H9 (cell line): ENCODE data around the gene SH3RF2. TPM values are rescaled to one million over a fixed set of nuclear protein-coding genes. Genes with fewer than 3 reads are reported as not detected.
A peak's percentile ranks its signal among the peaks of the same experiment; 100 is the strongest.

Experiments
- DNase-seq: peaks from one replicate; pipeline ENCODE4 v3.0.0-alpha.2; 2017
- H2AFZ ChIP-seq: one replicate; pipeline ENCODE4 v1.6.1; 2013; ENCODE audit warnings: mild to moderate bottlenecking, low read length, control low read depth, moderate library complexity
- H2AK5ac ChIP-seq: 2 replicates; pipeline ENCODE4 v1.6.1; 2013; ENCODE audit warnings: low read length, control low read depth, mixed read lengths; ENCODE audit not compliant: insufficient read length
- H2BK120ac ChIP-seq: one replicate; pipeline ENCODE4 v1.6.1; 2013; ENCODE audit warnings: low read depth, mild to moderate bottlenecking, low read length, control low read depth, inconsistent platforms; ENCODE audit not compliant: poor library complexity, severe bottlenecking
- H2BK12ac ChIP-seq: 2 replicates; pipeline ENCODE4 v1.6.1; 2013; ENCODE audit warnings: low read length, control low read depth, mixed read lengths, low read depth; ENCODE audit not compliant: insufficient read length
- H2BK15ac ChIP-seq: 2 replicates; pipeline ENCODE4 v1.6.1; 2013; ENCODE audit warnings: low read depth, low read length, control low read depth
- H2BK20ac ChIP-seq: one replicate; pipeline ENCODE4 v1.6.1; 2013; ENCODE audit warnings: low read depth, mild to moderate bottlenecking, low read length, control low read depth, inconsistent platforms; ENCODE audit not compliant: poor library complexity, severe bottlenecking
- H2BK5ac ChIP-seq: 2 replicates; pipeline ENCODE4 v1.6.1; 2013; ENCODE audit warnings: low read length, control low read depth, mixed read lengths; ENCODE audit not compliant: insufficient read length
- H3K14ac ChIP-seq: 2 replicates; pipeline ENCODE4 v1.6.1; 2013; ENCODE audit warnings: low read length, control low read depth; ENCODE audit not compliant: insufficient read depth
- H3K18ac ChIP-seq: 2 replicates; pipeline ENCODE4 v1.6.1; 2013; ENCODE audit warnings: low read depth, mild to moderate bottlenecking, mixed read lengths, low read length, control low read depth; ENCODE audit not compliant: insufficient read length
- H3K23ac ChIP-seq: 2 replicates; pipeline ENCODE4 v1.6.1; 2013; ENCODE audit warnings: low read length, control low read depth, mixed read lengths, low read depth; ENCODE audit not compliant: insufficient read length
- H3K23me2 ChIP-seq: 2 replicates; pipeline ENCODE4 v1.6.1; 2013; ENCODE audit warnings: low read depth, mild to moderate bottlenecking, mixed read lengths, low read length, control low read depth; ENCODE audit not compliant: insufficient read length, poor library complexity, severe bottlenecking
- H3K27ac ChIP-seq: 2 replicates; pipeline ENCODE4 v1.5.1; 2013; ENCODE audit warnings: low read length, control low read depth, mixed read lengths, low read depth; ENCODE audit not compliant: insufficient read length
- H3K27me3 ChIP-seq: 2 replicates; pipeline ENCODE4 v1.6.1; 2013; ENCODE audit warnings: low read length, control low read depth, inconsistent platforms; ENCODE audit not compliant: insufficient read depth
- H3K4ac ChIP-seq: 2 replicates; pipeline ENCODE4 v1.6.1; 2013; ENCODE audit warnings: low read depth, mild to moderate bottlenecking, control low read depth, inconsistent platforms, low read length, moderate library complexity
- H3K4me1 ChIP-seq: 2 replicates; pipeline ENCODE4 v1.6.1; 2013; ENCODE audit warnings: low read length, control low read depth, inconsistent platforms; ENCODE audit not compliant: insufficient read depth
- H3K4me2 ChIP-seq: 2 replicates; pipeline ENCODE4 v1.6.1; 2013; ENCODE audit warnings: low read length, control low read depth, mixed read lengths; ENCODE audit not compliant: insufficient read length, insufficient read depth
- H3K56ac ChIP-seq: 2 replicates; pipeline ENCODE4 v1.6.1; 2013; ENCODE audit warnings: low read depth, mild to moderate bottlenecking, mixed read lengths, low read length, control low read depth; ENCODE audit not compliant: insufficient read length
- H3K79me1 ChIP-seq: 2 replicates; pipeline ENCODE4 v1.6.1; 2013; ENCODE audit warnings: low read depth, mild to moderate bottlenecking, moderate library complexity, low read length, control low read depth, inconsistent platforms; ENCODE audit not compliant: insufficient read depth, poor library complexity, severe bottlenecking
- H3K79me2 ChIP-seq: 2 replicates; pipeline ENCODE4 v1.6.1; 2013; ENCODE audit warnings: low read length, control low read depth, inconsistent platforms; ENCODE audit not compliant: insufficient read depth
- H3K9ac ChIP-seq: 2 replicates; pipeline ENCODE4 v1.6.1; 2013; ENCODE audit warnings: low read length, control low read depth, mixed read lengths; ENCODE audit not compliant: insufficient read length; ENCODE audit errors: extremely low read depth
- H3K9me3 ChIP-seq: one replicate; pipeline ENCODE4 v1.6.1; 2013; ENCODE audit warnings: low read depth, low read length, inconsistent platforms; ENCODE audit not compliant: control insufficient read depth
- H3T11ph ChIP-seq: one replicate; pipeline ENCODE4 v1.6.1; 2013; ENCODE audit warnings: mild to moderate bottlenecking, low read length, control low read depth, inconsistent platforms
- H4K20me1 ChIP-seq: one replicate; pipeline ENCODE4 v1.6.1; 2013; ENCODE audit not compliant: control insufficient read depth, insufficient read length, insufficient read depth
- H4K5ac ChIP-seq: 2 replicates; pipeline ENCODE4 v1.6.1; 2013; ENCODE audit warnings: low read depth, mild to moderate bottlenecking, mixed read lengths, low read length, control low read depth; ENCODE audit not compliant: insufficient read length
- H4K8ac ChIP-seq: replicated peaks from 2 replicates; pipeline ENCODE4 v1.6.1; 2013; ENCODE audit warnings: low read length, control low read depth, mixed read lengths, low read depth; ENCODE audit not compliant: insufficient read length
- H4K91ac ChIP-seq: 2 replicates; pipeline ENCODE4 v1.6.1; 2013; ENCODE audit warnings: low read depth, mild to moderate bottlenecking, moderate library complexity, mixed read lengths, low read length, control low read depth; ENCODE audit not compliant: insufficient read length
- H3K27ac Mint-ChIP-seq, 3 experiments: 2 replicates in 2 of 3; 3 replicates in 1 of 3; pipeline ENCODE4 v1.8.0; 2020 to 2021; ENCODE audit warnings: mixed read lengths in 3 of 3, mild to moderate bottlenecking in 1 of 3, moderate library complexity in 1 of 3
- H3K27me3 Mint-ChIP-seq: 2 replicates; pipeline ENCODE4 v1.8.0; 2021; ENCODE audit warnings: low read depth, mild to moderate bottlenecking, moderate library complexity, mixed read lengths
- H3K36me3 Mint-ChIP-seq, 3 experiments: 2 replicates in 2 of 3; 3 replicates in 1 of 3; pipeline ENCODE4 v1.8.0; 2020 to 2021; ENCODE audit warnings: low read depth in 3 of 3, mixed read lengths in 3 of 3; ENCODE audit not compliant: insufficient read depth in 1 of 3
- H3K4me1 Mint-ChIP-seq, 2 experiments: 2 replicates each; pipeline ENCODE4 v1.8.0; 2020; ENCODE audit warnings: mixed read lengths in 2 of 2
- H3K4me3 Mint-ChIP-seq, 2 experiments: 2 replicates in 1 of 2; 3 replicates in 1 of 2; pipeline ENCODE4 v1.8.0; 2020 to 2021; ENCODE audit warnings: mild to moderate bottlenecking in 2 of 2, mixed read lengths in 2 of 2, moderate library complexity in 1 of 2
- H3K9me3 Mint-ChIP-seq, 2 experiments: 2 replicates in 1 of 2; 3 replicates in 1 of 2; pipeline ENCODE4 v1.8.0; 2020; ENCODE audit warnings: mild to moderate bottlenecking in 2 of 2, mixed read lengths in 2 of 2, moderate library complexity in 1 of 2
- WGBS: extraction: QIAGEN DNeasy Blood & Tissue Kit; methylation state at CpG from one replicate; pipeline ENCODE4 v1.1.7; 2013; ENCODE audit warnings: missing lambda C conversion rate, low lambda C conversion rate, mixed read lengths; ENCODE audit not compliant: insufficient read length; ENCODE audit errors: extremely low coverage; 5-methylcytosine and 5-hydroxymethylcytosine counted together
- total RNA-seq: library from RNA; stranded (reverse); gene quantifications from 2 replicates; pipeline ENCODE4 v1.2.1, GENCODE V29; 2021
- TF ChIP-seq, protein P1 (sequence below): fragments of 200-600 bp; sonication (generic); conservative IDR thresholded peaks from 3 replicates; pipeline ENCODE4 v1.8.0; 2021; ENCODE audit warnings: antibody characterized with exemption, mild to moderate bottlenecking

SH3RF2 gene
- total RNA-seq, 1 experiment from 2014 or later: 0.66 TPM

DNA sequence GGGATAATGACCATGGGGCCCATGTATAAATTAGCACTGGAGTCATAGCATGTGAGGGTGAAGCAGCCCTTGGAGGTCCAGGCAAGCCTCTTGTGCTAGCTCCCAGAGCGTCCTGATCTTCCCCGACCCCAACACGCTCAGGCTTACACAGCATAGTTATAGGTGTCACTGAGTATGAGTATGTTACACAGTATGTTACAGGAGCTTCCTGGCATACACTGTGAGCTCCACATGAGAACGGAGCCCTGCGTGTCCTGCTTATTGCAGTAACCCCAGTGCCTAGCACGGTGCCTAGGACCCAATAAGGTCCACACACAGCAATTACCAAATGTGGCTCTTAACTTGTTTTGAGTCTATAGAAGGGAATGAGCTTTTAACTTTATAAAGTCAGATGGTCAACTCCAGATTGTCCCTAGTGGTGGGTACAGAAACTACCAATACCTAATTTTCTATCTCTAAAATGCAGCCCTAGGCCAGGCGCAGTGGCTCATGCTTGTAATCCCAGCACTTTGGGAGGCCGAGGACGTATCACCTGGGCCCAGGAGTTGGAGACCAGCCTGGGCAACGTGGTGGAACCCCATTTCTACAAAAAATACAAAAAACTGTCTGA, 104.9 kb downstream of the SH3RF2 start:
- no peak overlapping the region for H2BK20ac ChIP-seq
- H2AK5ac ChIP-seq: no peak overlapping the region
- H2AFZ ChIP-seq: no peak overlapping the region

More for the DNA sequence above, 104.9 kb downstream of the SH3RF2 start:
- no peak overlapping the region for H3K4me3 Mint-ChIP-seq
- no peaks in the 10 kb centered on the region for H3K27me3 ChIP-seq
- no peaks in the 10 kb centered on the region for H3K4me1 ChIP-seq
- H3K27ac ChIP-seq: no peak overlapping the region
- H3K79me1 ChIP-seq: no peaks in the 10 kb centered on the region
- no peak overlapping the region for H3K9ac ChIP-seq
- no peak overlapping the region for H2BK5ac ChIP-seq
- no CpG with 5 or more reads among the region's 10 CpGs for WGBS
- no peak for DNase-seq
- no peak overlapping the region for H3T11ph ChIP-seq
- H3K56ac ChIP-seq: no peak overlapping the region
- H4K91ac ChIP-seq: no peak overlapping the region
- no peak overlapping the region for H3K18ac ChIP-seq
- H4K8ac ChIP-seq: no peak overlapping the region
- no peak overlapping the region for H3K14ac ChIP-seq
- H4K5ac ChIP-seq: no peak overlapping the region
- H3K79me2 ChIP-seq: no peaks in the 10 kb centered on the region
- no peaks in the 10 kb centered on the region for H3K23me2 ChIP-seq
- no peak overlapping the region for H2BK120ac ChIP-seq
- H3K27me3 Mint-ChIP-seq: no peaks in the 10 kb centered on the region
- no peak overlapping the region for H2BK15ac ChIP-seq
- H3K4me2 ChIP-seq: no peak overlapping the region
- no peaks in the 10 kb centered on the region; a peak in 1 of 7 replicates for H3K36me3 Mint-ChIP-seq
- no peak overlapping the region for H3K4ac ChIP-seq
- no peak overlapping the region for H3K27ac Mint-ChIP-seq
- H3K23ac ChIP-seq: no peak overlapping the region
- H2BK12ac ChIP-seq: no peak overlapping the region
- H3K4me1 Mint-ChIP-seq: peaks cover 8 to 11% of the 10 kb centered on the region in 2 experiments; a peak in 3 of 4 replicates
- TF ChIP-seq, protein P1, sequence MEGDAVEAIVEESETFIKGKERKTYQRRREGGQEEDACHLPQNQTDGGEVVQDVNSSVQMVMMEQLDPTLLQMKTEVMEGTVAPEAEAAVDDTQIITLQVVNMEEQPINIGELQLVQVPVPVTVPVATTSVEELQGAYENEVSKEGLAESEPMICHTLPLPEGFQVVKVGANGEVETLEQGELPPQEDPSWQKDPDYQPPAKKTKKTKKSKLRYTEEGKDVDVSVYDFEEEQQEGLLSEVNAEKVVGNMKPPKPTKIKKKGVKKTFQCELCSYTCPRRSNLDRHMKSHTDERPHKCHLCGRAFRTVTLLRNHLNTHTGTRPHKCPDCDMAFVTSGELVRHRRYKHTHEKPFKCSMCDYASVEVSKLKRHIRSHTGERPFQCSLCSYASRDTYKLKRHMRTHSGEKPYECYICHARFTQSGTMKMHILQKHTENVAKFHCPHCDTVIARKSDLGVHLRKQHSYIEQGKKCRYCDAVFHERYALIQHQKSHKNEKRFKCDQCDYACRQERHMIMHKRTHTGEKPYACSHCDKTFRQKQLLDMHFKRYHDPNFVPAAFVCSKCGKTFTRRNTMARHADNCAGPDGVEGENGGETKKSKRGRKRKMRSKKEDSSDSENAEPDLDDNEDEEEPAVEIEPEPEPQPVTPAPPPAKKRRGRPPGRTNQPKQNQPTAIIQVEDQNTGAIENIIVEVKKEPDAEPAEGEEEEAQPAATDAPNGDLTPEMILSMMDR: peak; percentile 71
- no peaks in the 10 kb centered on the region for H3K9me3 Mint-ChIP-seq
- H3K9me3 ChIP-seq: no peaks in the 10 kb centered on the region
- no peaks in the 10 kb centered on the region for H4K20me1 ChIP-seq
